ENCODE data around the gene DLX6.

- TF ChIP-seq CTCF (IDR thresholded peaks at IDR 0.05 in 2 of 3, conservative IDR thresholded peaks at IDR 0.05 in 1 of 3; ENCODE audit: borderline replicate concordance in 1 of 3, insufficient read depth in 1 of 3, low read depth in 2 of 3, low read length in 2 of 3) (peak in 1 of 3 experiments; percentile 24; a peak in 1 of 6 replicates), YY1 (IDR thresholded peaks at IDR 0.05; ENCODE audit: extremely low read depth, insufficient replicate concordance, low read depth, low read length) (no peak), POLR2AphosphoS5 (IDR thresholded peaks at IDR 0.05; ENCODE audit: low read depth, low read length) (no peak), REST (IDR thresholded peaks at IDR 0.05; ENCODE audit: low read depth) (no peak), TCF7L2 (IDR thresholded peaks at IDR 0.05; ENCODE audit: borderline replicate concordance, extremely low read depth, insufficient read depth, insufficient read length) (no peak), MAX (IDR thresholded peaks at IDR 0.05) (no peak), POLR2A (IDR thresholded peaks at IDR 0.05; ENCODE audit: borderline replicate concordance, extremely low read depth, insufficient read depth, insufficient read length) (no peak), CEBPB (IDR thresholded peaks at IDR 0.05; ENCODE audit: low read depth) (no peak), EZH2phosphoT487 (IDR thresholded peaks at IDR 0.05; ENCODE audit: borderline replicate concordance) (no peak), EZH2 (IDR thresholded peaks at IDR 0.05) (0 out of 2 replicates have a peak, but pooled peaks have one; percentile 51), ZNF274 (IDR thresholded peaks at IDR 0.05; ENCODE audit: low read depth, low read length) (no peak), SIN3A (IDR thresholded peaks at IDR 0.05; ENCODE audit: low read depth) (no peak), RAD21 (IDR thresholded peaks at IDR 0.05; ENCODE audit: low read depth) (no peak), SP1 (IDR thresholded peaks at IDR 0.05; ENCODE audit: low read depth) (no peak)
Observed at GRCh38 chr7:97014145-97014750, 8.9 kb downstream of the DLX6 start.
